SU-DHL-6 (cell line): Measurements from ENCODE around the gene NOL3.

Source experiments
- CTCF ChIP-seq: fragments of 200-600 bp; sonication (generic); IDR thresholded peaks from one replicate; pipeline ENCODE4 v1.5.1; 2017; ENCODE audit warnings: antibody characterized with exemption, mild to moderate bottlenecking, low read length, moderate library complexity; ENCODE audit not compliant: insufficient read depth, poor library complexity, severe bottlenecking
- EZH2phosphoT487 ChIP-seq: fragments of 200-600 bp; sonication (generic), shearing (Covaris generic); conservative IDR thresholded peaks from 2 replicates; pipeline ENCODE4 v1.6.1; 2018; ENCODE audit warnings: mild to moderate bottlenecking, antibody characterized with exemption, low read length, moderate library complexity, mixed read lengths

GRCh38 chr16:67173808-67174705 is 3.7 kb downstream of the NOL3 start:
- TF ChIP-seq CTCF (no peak), EZH2phosphoT487 (no peak)
